Ascending aorta (tissue), 2 donors: ENCODE data around the gene PRKCB. TPM values are rescaled to one million over a fixed set of nuclear protein-coding genes. Genes with fewer than 3 reads are reported as not detected.

Experiments used
- DNase-seq, 2 donors: peaks; one replicate each; pipeline ENCODE4 v3.0.0-alpha.2; 2019; ENCODE audit warnings: low spot score in 2 of 2
- H3K27ac ChIP-seq, 2 donors: fragments of 200-600 bp; sonication (generic); one replicate each; pipeline ENCODE4 v1.5.1; 2016 to 2017; ENCODE audit warnings: mild to moderate bottlenecking in 1 of 2
- H3K27me3 ChIP-seq: fragments of 200-600 bp; sonication (generic); one replicate; pipeline ENCODE4 v1.5.1; 2017
- H3K36me3 ChIP-seq, 2 donors: fragments of 200-600 bp; sonication (generic); one replicate each; pipeline ENCODE4 v1.5.1; 2016
- H3K4me1 ChIP-seq, 2 donors: fragments of 200-600 bp; sonication (generic); one replicate each; pipeline ENCODE4 v1.5.1; 2016 to 2017; ENCODE audit warnings: mild to moderate bottlenecking in 1 of 2
- H3K4me3 ChIP-seq, 2 donors: fragments of 200-600 bp; sonication (generic); one replicate each; pipeline ENCODE4 v1.5.1; 2016 to 2017; ENCODE audit warnings: mild to moderate bottlenecking in 1 of 2
- H3K9me3 ChIP-seq, 2 donors: fragments of 200-600 bp; sonication (generic); one replicate each; pipeline ENCODE4 v1.5.1; 2016
- CTCF ChIP-seq, 3 experiments: fragments of 200-600 bp in 2 of 3; fragments of 450-650 bp in 1 of 3; sonication (generic) in 2 of 3; IDR thresholded peaks; one replicate each; pipeline ENCODE4 v1.5.1; 2016 to 2019; ENCODE audit warnings: antibody characterized with exemption in 3 of 3, mild to moderate bottlenecking in 1 of 3, moderate library complexity in 1 of 3
- intact Hi-C: fragments of 100-400 bp; cut with DNase I; formaldehyde crosslinking; loops from one replicate; pipeline ENCODE4 v1.15.1; 2023
- total RNA-seq: library from RNA; depleted of rRNA; stranded (reverse); fragments of >200 nt; gene quantifications from one replicate; pipeline ENCODE4 v1.1.0, GENCODE V29; 2016

PRKCB gene
- total RNA-seq, 1 donor from 2014 or later, result 1.2 TPM

DNA sequence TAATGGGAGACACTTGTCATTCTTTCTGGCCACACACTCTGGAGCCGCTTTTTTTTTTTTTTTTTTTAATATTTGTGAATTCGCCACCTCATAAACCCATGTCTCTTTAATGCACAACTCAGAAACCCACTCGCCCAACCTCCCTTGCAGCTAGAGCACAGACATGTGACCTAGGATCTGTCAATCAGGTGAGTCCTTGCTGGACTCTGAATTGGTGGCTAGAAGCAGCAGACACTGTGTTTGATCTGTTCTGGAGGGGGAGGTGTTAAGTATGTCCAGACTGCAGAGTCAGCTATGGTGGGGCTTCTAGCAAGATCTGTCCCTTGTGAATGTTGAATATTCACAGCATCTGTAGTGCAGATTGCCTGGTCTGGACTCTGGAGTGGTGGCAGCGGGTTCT lies 112.1 kb downstream of the PRKCB start:
- H3K36me3 ChIP-seq, result no peaks in the 10 kb centered on the region
- no peak overlapping the region for H3K27ac ChIP-seq
- no peak for DNase-seq
- H3K4me3 ChIP-seq, result no peak overlapping the region
- no peaks in the 10 kb centered on the region for H3K9me3 ChIP-seq
- TF ChIP-seq CTCF (IDR thresholded peaks at IDR 0.05), result no peak
- no peaks in the 10 kb centered on the region for H3K27me3 ChIP-seq
- intact Hi-C loops, result no loop called here
- H3K4me1 ChIP-seq, result no peaks in the 10 kb centered on the region

GRCh38 chr16:23948949-23949411 lies 113.2 kb downstream of the PRKCB start:
- Histone ChIP-seq H3K27ac (no peak overlapping the region), H3K27me3 (no peaks in the 10 kb centered on the region), H3K36me3 (no peaks in the 10 kb centered on the region), H3K4me1 (no peaks in the 10 kb centered on the region), H3K4me3 (no peak overlapping the region), H3K9me3 (no peaks in the 10 kb centered on the region)
- no peak for TF ChIP-seq CTCF (IDR thresholded peaks at IDR 0.05)
- intact Hi-C loops, result no loop called here
- no peak for DNase-seq

DNA sequence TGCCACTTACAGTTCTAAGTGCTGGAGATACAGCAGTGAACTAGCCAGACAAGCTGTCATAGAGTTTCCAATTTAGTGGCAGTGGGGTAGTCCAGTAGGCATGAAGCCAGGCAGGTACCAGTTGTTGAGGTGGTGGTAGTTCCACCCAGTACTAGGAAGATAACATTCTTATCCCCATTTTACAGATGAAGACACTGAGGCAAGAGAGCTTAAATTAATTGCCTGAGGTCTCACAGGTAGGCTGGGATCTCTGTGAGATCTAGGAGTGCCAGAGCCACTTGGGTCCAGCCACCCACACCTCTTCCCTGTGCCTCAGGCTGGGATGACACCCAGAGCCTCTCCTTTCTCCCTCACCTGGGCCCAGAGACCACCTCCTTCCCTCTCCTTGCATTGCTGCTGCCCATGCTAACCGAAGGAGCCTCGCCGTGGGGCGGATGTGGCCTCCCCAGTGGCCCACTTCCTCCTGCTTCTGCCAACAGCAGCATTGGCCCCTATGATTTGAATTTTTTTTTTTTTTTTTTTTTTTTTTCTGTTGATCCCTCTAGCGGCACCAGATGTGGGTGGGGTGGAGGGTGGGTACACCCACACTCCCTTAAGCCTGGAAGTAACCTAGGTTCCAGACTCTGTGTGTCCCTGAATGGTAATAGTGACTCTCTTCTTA lies 114.0 kb downstream of the PRKCB start:
- Histone ChIP-seq H3K27ac (no peak overlapping the region), H3K4me3 (no peak overlapping the region), H3K4me1 (no peaks in the 10 kb centered on the region), H3K36me3 (no peaks in the 10 kb centered on the region), H3K9me3 (no peaks in the 10 kb centered on the region), H3K27me3 (no peaks in the 10 kb centered on the region)
- DNase-seq, result peak in 1 of 2 donors; percentile 67
- intact Hi-C loops, result no loop called here
- no peak for TF ChIP-seq CTCF (IDR thresholded peaks at IDR 0.05)

GRCh38 chr16:23950291-23950894 lies 114.6 kb downstream of the PRKCB start:
- Histone ChIP-seq H3K27ac (no peak overlapping the region), H3K9me3 (no peaks in the 10 kb centered on the region), H3K4me3 (no peak overlapping the region), H3K4me1 (no peaks in the 10 kb centered on the region), H3K27me3 (no peaks in the 10 kb centered on the region), H3K36me3 (no peaks in the 10 kb centered on the region)
- intact Hi-C loops, result no loop called here
- no peak for DNase-seq
- no peak for TF ChIP-seq CTCF (IDR thresholded peaks at IDR 0.05)

- intact Hi-C loops, result no loop called here
- no peak overlapping the region for H3K27ac ChIP-seq
- no peak overlapping the region for H3K4me3 ChIP-seq
- DNase-seq, result no peak
- no peaks in the 10 kb centered on the region for H3K36me3 ChIP-seq
- no peaks in the 10 kb centered on the region for H3K27me3 ChIP-seq
- no peaks in the 10 kb centered on the region for H3K9me3 ChIP-seq
- no peaks in the 10 kb centered on the region for H3K4me1 ChIP-seq
- TF ChIP-seq CTCF (IDR thresholded peaks at IDR 0.05), result no peak
Measured at GRCh38 chr16:23950898-23951297, 115.1 kb downstream of the PRKCB start.
